ENCODE results near the gene DNAI1.

DNAI1 gene

DNA sequence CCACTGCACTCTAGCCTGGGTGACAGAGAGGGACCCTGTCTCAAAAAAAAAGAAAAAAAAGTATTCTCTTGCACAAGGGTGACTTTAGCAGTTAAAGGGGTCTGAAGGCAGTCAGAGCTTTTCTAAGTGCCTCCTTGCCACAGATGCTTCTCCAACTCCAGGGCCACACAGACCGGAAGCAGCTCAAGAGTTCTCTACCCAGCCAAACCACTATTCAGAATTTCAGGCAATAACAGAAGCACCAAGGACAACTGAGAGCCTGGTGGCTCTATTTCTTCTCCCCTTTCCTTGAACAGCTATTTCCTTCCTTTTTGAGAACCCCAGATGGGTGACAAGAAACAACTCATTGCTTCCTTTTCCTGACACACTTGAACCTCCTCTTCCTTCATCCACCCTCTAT is 2.5 kb upstream of the DNAI1 start:
- Histone ChIP-seq H3K4me3 (replicated peaks; ENCODE audit: insufficient read depth, low read length) (no peak overlapping the region), H3K27me3 (ENCODE audit: insufficient read depth, poor library complexity, severe bottlenecking) (no peaks in the 10 kb centered on the region), H3K27ac (replicated peaks) (no peak overlapping the region)
- TF ChIP-seq GABPA (IDR thresholded peaks at IDR 0.05; ENCODE audit: low read depth) (no peak), SPI1 (IDR thresholded peaks at IDR 0.05; ENCODE audit: borderline replicate concordance, low read depth) (no peak), POLR2AphosphoS5 (IDR thresholded peaks at IDR 0.05; ENCODE audit: low read depth) (no peak)
- TF ChIP-seq, protein P1, sequence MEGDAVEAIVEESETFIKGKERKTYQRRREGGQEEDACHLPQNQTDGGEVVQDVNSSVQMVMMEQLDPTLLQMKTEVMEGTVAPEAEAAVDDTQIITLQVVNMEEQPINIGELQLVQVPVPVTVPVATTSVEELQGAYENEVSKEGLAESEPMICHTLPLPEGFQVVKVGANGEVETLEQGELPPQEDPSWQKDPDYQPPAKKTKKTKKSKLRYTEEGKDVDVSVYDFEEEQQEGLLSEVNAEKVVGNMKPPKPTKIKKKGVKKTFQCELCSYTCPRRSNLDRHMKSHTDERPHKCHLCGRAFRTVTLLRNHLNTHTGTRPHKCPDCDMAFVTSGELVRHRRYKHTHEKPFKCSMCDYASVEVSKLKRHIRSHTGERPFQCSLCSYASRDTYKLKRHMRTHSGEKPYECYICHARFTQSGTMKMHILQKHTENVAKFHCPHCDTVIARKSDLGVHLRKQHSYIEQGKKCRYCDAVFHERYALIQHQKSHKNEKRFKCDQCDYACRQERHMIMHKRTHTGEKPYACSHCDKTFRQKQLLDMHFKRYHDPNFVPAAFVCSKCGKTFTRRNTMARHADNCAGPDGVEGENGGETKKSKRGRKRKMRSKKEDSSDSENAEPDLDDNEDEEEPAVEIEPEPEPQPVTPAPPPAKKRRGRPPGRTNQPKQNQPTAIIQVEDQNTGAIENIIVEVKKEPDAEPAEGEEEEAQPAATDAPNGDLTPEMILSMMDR (IDR thresholded peaks at IDR 0.05; ENCODE audit: insufficient read depth, low read length) = no peak
- TF ChIP-seq, protein P2, sequence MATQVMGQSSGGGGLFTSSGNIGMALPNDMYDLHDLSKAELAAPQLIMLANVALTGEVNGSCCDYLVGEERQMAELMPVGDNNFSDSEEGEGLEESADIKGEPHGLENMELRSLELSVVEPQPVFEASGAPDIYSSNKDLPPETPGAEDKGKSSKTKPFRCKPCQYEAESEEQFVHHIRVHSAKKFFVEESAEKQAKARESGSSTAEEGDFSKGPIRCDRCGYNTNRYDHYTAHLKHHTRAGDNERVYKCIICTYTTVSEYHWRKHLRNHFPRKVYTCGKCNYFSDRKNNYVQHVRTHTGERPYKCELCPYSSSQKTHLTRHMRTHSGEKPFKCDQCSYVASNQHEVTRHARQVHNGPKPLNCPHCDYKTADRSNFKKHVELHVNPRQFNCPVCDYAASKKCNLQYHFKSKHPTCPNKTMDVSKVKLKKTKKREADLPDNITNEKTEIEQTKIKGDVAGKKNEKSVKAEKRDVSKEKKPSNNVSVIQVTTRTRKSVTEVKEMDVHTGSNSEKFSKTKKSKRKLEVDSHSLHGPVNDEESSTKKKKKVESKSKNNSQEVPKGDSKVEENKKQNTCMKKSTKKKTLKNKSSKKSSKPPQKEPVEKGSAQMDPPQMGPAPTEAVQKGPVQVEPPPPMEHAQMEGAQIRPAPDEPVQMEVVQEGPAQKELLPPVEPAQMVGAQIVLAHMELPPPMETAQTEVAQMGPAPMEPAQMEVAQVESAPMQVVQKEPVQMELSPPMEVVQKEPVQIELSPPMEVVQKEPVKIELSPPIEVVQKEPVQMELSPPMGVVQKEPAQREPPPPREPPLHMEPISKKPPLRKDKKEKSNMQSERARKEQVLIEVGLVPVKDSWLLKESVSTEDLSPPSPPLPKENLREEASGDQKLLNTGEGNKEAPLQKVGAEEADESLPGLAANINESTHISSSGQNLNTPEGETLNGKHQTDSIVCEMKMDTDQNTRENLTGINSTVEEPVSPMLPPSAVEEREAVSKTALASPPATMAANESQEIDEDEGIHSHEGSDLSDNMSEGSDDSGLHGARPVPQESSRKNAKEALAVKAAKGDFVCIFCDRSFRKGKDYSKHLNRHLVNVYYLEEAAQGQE (IDR thresholded peaks at IDR 0.05; ENCODE audit: insufficient replicate concordance, low read depth) = no peak
- peak in 1 of 2 experiments; percentile 9 for DNase-seq (ENCODE audit: low read depth in 1 of 2, low spot score in 1 of 2)

DNA sequence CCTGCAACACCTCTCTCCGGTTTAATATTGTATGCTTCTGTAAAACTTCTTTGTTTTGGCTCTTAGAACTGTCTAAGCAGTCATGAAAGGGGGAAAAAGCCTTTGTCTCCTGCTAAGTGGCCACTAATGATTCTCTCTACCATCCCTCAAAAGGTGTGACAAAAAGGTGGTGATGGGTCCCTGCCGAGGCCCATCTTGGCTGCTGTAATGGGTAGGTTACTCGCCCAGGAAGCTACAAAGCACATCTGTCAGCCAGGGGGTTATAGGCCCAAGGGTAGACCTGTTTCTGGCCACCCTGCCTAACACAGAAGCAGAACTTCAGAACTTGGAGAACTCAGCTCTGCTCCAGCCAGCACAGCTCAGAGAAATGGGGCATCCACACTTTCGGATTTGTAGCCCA is 1.9 kb upstream of the DNAI1 start:
- Histone ChIP-seq H3K27ac (replicated peaks) (no peak overlapping the region), H3K4me3 (replicated peaks; ENCODE audit: insufficient read depth, low read length) (no peak overlapping the region), H3K27me3 (ENCODE audit: insufficient read depth, poor library complexity, severe bottlenecking) (no peaks in the 10 kb centered on the region)
- TF ChIP-seq SPI1 (IDR thresholded peaks at IDR 0.05; ENCODE audit: borderline replicate concordance, low read depth) = no peak
- TF ChIP-seq, protein P1 (IDR thresholded peaks at IDR 0.05; ENCODE audit: insufficient read depth, low read length) = no peak
- no peak for TF ChIP-seq POLR2AphosphoS5 (IDR thresholded peaks at IDR 0.05; ENCODE audit: low read depth)
- TF ChIP-seq, protein P2 (IDR thresholded peaks at IDR 0.05; ENCODE audit: insufficient replicate concordance, low read depth) = no peak
- no peak for TF ChIP-seq GABPA (IDR thresholded peaks at IDR 0.05; ENCODE audit: low read depth)
- no peak for DNase-seq (ENCODE audit: low read depth in 1 of 2, low spot score in 1 of 2)

DNA sequence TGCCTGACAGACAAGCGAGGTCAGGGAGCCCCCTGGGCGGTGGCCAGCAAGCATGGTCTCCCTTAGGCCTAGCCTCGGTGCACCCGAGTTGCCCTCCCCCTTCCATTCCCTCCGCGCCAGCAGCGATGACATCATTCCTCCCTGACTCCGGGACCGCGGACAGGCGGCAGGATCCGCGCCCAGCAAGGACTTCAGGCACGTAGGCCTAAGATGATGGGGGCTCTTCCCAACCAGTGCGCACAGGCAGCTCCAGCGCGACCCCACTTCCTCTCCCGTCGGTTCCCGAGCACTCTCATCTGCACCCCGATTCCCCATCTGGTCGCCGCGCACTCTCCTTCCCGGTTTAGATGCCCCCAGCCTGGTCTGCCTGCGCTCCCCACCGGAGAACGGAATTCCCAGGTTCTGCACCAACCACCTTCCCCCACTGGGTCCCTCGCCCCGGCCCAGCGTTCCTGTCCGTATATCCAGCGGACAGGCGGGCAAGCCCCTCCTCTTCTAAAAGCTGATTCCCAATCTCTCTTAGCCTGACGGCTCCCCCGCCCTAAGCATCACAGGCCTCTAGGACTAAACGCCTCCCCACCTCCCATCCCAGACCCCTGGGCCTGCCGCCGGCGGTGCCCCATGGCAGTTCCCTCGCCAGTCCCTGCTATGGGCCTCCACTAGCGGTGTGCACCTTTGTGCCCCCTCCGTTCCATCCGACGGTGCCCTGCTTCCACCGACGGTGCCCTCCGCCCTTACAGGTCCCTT is 1.2 kb upstream of the DNAI1 start:
- TF ChIP-seq GABPA (IDR thresholded peaks at IDR 0.05; ENCODE audit: low read depth) (no peak), POLR2AphosphoS5 (IDR thresholded peaks at IDR 0.05; ENCODE audit: low read depth) (no peak), SPI1 (IDR thresholded peaks at IDR 0.05; ENCODE audit: borderline replicate concordance, low read depth) (no peak)
- TF ChIP-seq, protein P2 (IDR thresholded peaks at IDR 0.05; ENCODE audit: insufficient replicate concordance, low read depth) = no peak
- TF ChIP-seq, protein P1 (IDR thresholded peaks at IDR 0.05; ENCODE audit: insufficient read depth, low read length) = no peak
- H3K27ac ChIP-seq (replicated peaks) = no peak overlapping the region
- no peak for DNase-seq (ENCODE audit: low read depth in 1 of 2, low spot score in 1 of 2)

More for the DNA sequence above, 1.2 kb upstream of the DNAI1 start:
- Histone ChIP-seq H3K4me3 (replicated peaks; ENCODE audit: insufficient read depth, low read length) (peak overlapping the region; percentile 73), H3K27me3 (ENCODE audit: insufficient read depth, poor library complexity, severe bottlenecking) (peaks cover 4% of the 10 kb centered on the region)
